GM13976 (cell line): ENCODE data around the gene CHRNB4.
A peak's percentile ranks its signal among the peaks of the same experiment; 100 is the strongest.

ENCODE experiments used
- DNase-seq: peaks from one replicate; pipeline ENCODE4 v3.0.0; 2012; ENCODE audit warnings: low spot score
- in situ Hi-C: fragments of 300-500 bp; cut with MboI; formaldehyde crosslinking; loops from one replicate; pipeline ENCODE4 v1.12.0; 2022; ENCODE audit warnings: low sequenced_read_pairs, mixed read lengths, inconsistent platforms; ENCODE audit not compliant: unreplicated experiment
- TF ChIP-seq, protein P1 (sequence below): IDR thresholded peaks from 2 replicates; pipeline ENCODE4 v1.5.1; 2012; ENCODE audit warnings: borderline replicate concordance, mild to moderate bottlenecking; ENCODE audit not compliant: insufficient read depth; ENCODE audit errors: extremely low read depth, missing control alignments, control extremely low read depth

The CHRNB4 gene

GRCh38 chr15:78645009-78645408 is 4.0 kb upstream of the CHRNB4 start:
- TF ChIP-seq, protein P1, sequence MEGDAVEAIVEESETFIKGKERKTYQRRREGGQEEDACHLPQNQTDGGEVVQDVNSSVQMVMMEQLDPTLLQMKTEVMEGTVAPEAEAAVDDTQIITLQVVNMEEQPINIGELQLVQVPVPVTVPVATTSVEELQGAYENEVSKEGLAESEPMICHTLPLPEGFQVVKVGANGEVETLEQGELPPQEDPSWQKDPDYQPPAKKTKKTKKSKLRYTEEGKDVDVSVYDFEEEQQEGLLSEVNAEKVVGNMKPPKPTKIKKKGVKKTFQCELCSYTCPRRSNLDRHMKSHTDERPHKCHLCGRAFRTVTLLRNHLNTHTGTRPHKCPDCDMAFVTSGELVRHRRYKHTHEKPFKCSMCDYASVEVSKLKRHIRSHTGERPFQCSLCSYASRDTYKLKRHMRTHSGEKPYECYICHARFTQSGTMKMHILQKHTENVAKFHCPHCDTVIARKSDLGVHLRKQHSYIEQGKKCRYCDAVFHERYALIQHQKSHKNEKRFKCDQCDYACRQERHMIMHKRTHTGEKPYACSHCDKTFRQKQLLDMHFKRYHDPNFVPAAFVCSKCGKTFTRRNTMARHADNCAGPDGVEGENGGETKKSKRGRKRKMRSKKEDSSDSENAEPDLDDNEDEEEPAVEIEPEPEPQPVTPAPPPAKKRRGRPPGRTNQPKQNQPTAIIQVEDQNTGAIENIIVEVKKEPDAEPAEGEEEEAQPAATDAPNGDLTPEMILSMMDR, result no peak
- DNase-seq, result no peak
- in situ Hi-C loops, result no loop called here

GRCh38 chr15:78642331-78642730 is 1.3 kb upstream of the CHRNB4 start:
- DNase-seq, result no peak
- TF ChIP-seq, protein P1, result no peak
- in situ Hi-C loops, result no loop called here

- TF ChIP-seq, protein P1, result no peak
- DNase-seq, result no peak
- in situ Hi-C loops, result no loop called here
Observed at GRCh38 chr15:78641749-78642275, 802 bp upstream of the CHRNB4 start.

GRCh38 chr15:78640527-78641101 is 396 bp downstream of the CHRNB4 start:
- TF ChIP-seq, protein P1, result no peak
- in situ Hi-C loops, result no loop called here
- no peak for DNase-seq

- in situ Hi-C loops, result loop anchor here (10.0 kb wide), 1 partner anchor 76 kb away; no protein-coding TSS in a partner anchor
- TF ChIP-seq, protein P1, result peak; percentile 50
Observed at GRCh38 chr15:78638658-78639314, 2.2 kb downstream of the CHRNB4 start.

DNA sequence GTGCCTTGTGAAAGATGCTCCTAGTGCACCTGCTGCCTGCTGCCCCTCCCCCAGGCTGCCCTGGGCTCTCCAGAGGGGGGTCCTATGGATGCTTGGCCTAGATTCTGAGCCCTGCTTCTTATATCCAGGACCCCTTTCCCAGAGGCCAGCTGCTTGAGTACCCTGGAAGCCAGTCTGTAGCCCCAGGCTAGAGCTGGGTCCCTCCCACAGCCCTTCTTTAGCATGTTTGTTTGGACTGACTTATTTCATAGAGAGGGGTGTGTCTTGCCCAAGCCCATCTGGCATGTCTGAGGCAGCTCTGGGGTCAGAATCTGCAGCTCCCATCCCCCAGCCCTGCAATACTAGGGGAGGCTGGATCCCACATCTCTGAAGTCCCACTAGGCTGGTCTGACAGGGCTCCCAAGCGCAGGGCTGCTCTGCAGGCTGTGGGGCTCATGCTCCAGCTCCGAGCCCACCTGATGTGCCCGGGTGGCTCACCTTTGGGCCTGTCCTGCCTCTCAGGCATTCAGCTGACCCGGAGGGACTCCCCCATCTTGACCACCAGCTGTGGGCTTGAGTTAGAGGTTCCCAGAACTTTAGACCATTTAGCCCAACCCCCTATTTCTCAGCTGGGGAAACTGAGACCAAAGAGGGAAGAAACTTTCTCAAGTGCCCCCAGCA is 3.1 kb downstream of the CHRNB4 start:
- TF ChIP-seq, protein P1, result no peak
- in situ Hi-C loops, result loop anchor here (10.0 kb wide), 1 partner anchor 77 kb away; no protein-coding TSS in a partner anchor
- no peak for DNase-seq

More at GRCh38 chr15:78638658-78639314, 2.2 kb downstream of the CHRNB4 start:
- DNase-seq, result peak; percentile 82
